H1 (cell line): ENCODE data around the gene SPATA32. TPM values are rescaled to one million over a fixed set of nuclear protein-coding genes. Genes with fewer than 3 reads are reported as not detected.

Experiments used
- CHD7 ChIP-seq: fragments of 300-600 bp; sonication (generic); IDR thresholded peaks from 2 replicates; pipeline ENCODE4 v1.7.1; 2012; ENCODE audit warnings: low read length, moderate library complexity, mild to moderate bottlenecking, inconsistent platforms; ENCODE audit not compliant: insufficient replicate concordance
- CREB1 ChIP-seq: IDR thresholded peaks from 2 replicates; pipeline ENCODE4 v1.6.1; 2012; ENCODE audit warnings: inconsistent platforms
- EP300 ChIP-seq, 2 experiments: IDR thresholded peaks; 1 replicate in 1 of 2; 2 replicates in 1 of 2; pipeline ENCODE4 v1.6.1; 2011 to 2012; ENCODE audit warnings: low read depth in 2 of 2, low read length in 2 of 2, mild to moderate bottlenecking in 2 of 2, borderline replicate concordance in 1 of 2, inconsistent platforms in 1 of 2, moderate library complexity in 1 of 2
- KDM5A ChIP-seq: fragments of 200-600 bp; IDR thresholded peaks from 2 replicates; pipeline ENCODE4 v1.7.1; 2012; ENCODE audit warnings: mild to moderate bottlenecking, low read length, inconsistent platforms, mixed read lengths
- MAX ChIP-seq: IDR thresholded peaks from 2 replicates; pipeline ENCODE4 v1.6.1; 2012; ENCODE audit warnings: inconsistent platforms
- PHF8 ChIP-seq: fragments of 200-600 bp; sonication (generic); conservative IDR thresholded peaks from 2 replicates; pipeline ENCODE4 v1.7.1; 2012; ENCODE audit warnings: low read depth, mild to moderate bottlenecking, inconsistent platforms, low read length, moderate library complexity
- RBBP5 ChIP-seq: IDR thresholded peaks from 2 replicates; pipeline ENCODE4 v1.7.1; 2012; ENCODE audit warnings: low read depth, mild to moderate bottlenecking, inconsistent platforms, low read length, moderate library complexity, borderline replicate concordance
- RNF2 ChIP-seq: fragments of 200-900, 300-1000 bp; sonication (generic); IDR thresholded peaks from 2 replicates; pipeline ENCODE4 v1.7.1; 2016; ENCODE audit warnings: borderline replicate concordance, low read depth, mild to moderate bottlenecking, antibody characterized with exemption, low read length; ENCODE audit not compliant: poor library complexity, severe bottlenecking; ENCODE audit errors: missing control alignments
- SP2 ChIP-seq: IDR thresholded peaks from 2 replicates; pipeline ENCODE4 v1.6.1; 2012; ENCODE audit warnings: mild to moderate bottlenecking, low read length, inconsistent platforms
- polyA plus RNA-seq, 7 experiments: library from polyadenylated mRNA; depleted of rRNA in 3 of 7; stranded (reverse) in 5 of 7; unstranded in 2 of 7; fragments of >200 nt in 5 of 7; fragments of 200-250 nt in 2 of 7; gene quantifications; 1 replicate in 5 of 7; 2 replicates in 1 of 7; 4 replicates in 1 of 7; pipeline versions ENCODE4 v1.2.1 to v1.2.3, GENCODE V29; 2011 to 2013; ENCODE audit warnings: missing spikeins in 2 of 7, mixed read lengths in 2 of 7
- total RNA-seq: library from RNA; stranded (reverse); fragmentation: NEBNext Ultra II Directional; extraction: Animal tissue kit (Norgen Biotek cat#: 25700); gene quantifications from 2 replicates; pipeline ENCODE4 v1.2.1, GENCODE V29; 2021

SPATA32 gene
- total and polyA plus RNA-seq, 2 of the 8 experiments (the other 6 are each of a cell fraction or from before 2014, with no cell fraction given): 0.24 TPM; not detected in 1

- TF ChIP-seq CHD7 (no peak), RBBP5 (no peak), SP2 (no peak), EP300 (IDR thresholded peaks at IDR 0.05; ENCODE audit: borderline replicate concordance in 1 of 2, low read depth in 2 of 2, low read length in 2 of 2) (no peak), RNF2 (no peak), PHF8 (peak; percentile 42; the same call in 1 of the 2 replicates), MAX (0 out of 2 replicates have a peak, but pooled peaks have one; percentile 12), KDM5A (no peak), CREB1 (0 out of 2 replicates have a peak, but pooled peaks have one; percentile 9)
Measured at GRCh38 chr17:45241328-45242028, 20.4 kb downstream of the SPATA32 start (continued).
